Lung microvascular endothelial cell (primary cell): ENCODE results near the gene DAPL1. TPM values are rescaled to one million over a fixed set of nuclear protein-coding genes. Genes with fewer than 3 reads are reported as not detected.

Experiments
- DNase-seq, 2 donors: peaks; one replicate each; pipeline versions ENCODE4 v3.0.0 to v3.0.0-alpha.2; 2010; ENCODE audit warnings: low read depth in 2 of 2
- total RNA-seq: library from RNA; depleted of rRNA; stranded (reverse); fragments of >200 nt; gene quantifications from 2 replicates; pipeline ENCODE4 v1.2.1, GENCODE V29; 2014

The DAPL1 gene
- total RNA-seq, 1 donor from 2014 or later, result not detected

- DNase-seq, result no peak
Observed at GRCh38 chr2:158777077-158777476, 18.0 kb upstream of the DAPL1 start.

GRCh38 chr2:158778243-158778642 lies 16.9 kb upstream of the DAPL1 start:
- DNase-seq, result no peak

- DNase-seq, result peak; percentile 55 to 59
Observed at GRCh38 chr2:158779621-158780020, 15.5 kb upstream of the DAPL1 start.

GRCh38 chr2:158781353-158781961 lies 13.7 kb upstream of the DAPL1 start:
- DNase-seq, result peak in 1 of 2 donors; percentile 50

- no peak for DNase-seq
Observed at GRCh38 chr2:158782136-158782535, 13.0 kb upstream of the DAPL1 start.

GRCh38 chr2:158782616-158783015 lies 12.5 kb upstream of the DAPL1 start:
- DNase-seq, result no peak

GRCh38 chr2:158783923-158784322 lies 11.2 kb upstream of the DAPL1 start:
- DNase-seq, result no peak

GRCh38 chr2:158786897-158787296 lies 8.2 kb upstream of the DAPL1 start:
- no peak for DNase-seq

GRCh38 chr2:158788951-158789350 lies 6.2 kb upstream of the DAPL1 start:
- no peak for DNase-seq

GRCh38 chr2:158796652-158797051 lies 1.5 kb downstream of the DAPL1 start:
- DNase-seq, result no peak

- peak in 1 of 2 donors; percentile 13 for DNase-seq
Observed at GRCh38 chr2:158797963-158798700, 3.0 kb downstream of the DAPL1 start.

- no peak for DNase-seq
Observed at GRCh38 chr2:158799181-158799580, 4.1 kb downstream of the DAPL1 start.

GRCh38 chr2:158803506-158803905 lies 8.4 kb downstream of the DAPL1 start:
- DNase-seq, result no peak

GRCh38 chr2:158805255-158805654 lies 10.1 kb downstream of the DAPL1 start:
- DNase-seq, result no peak

GRCh38 chr2:158805936-158806335 lies 10.8 kb downstream of the DAPL1 start:
- no peak for DNase-seq

- no peak for DNase-seq
Observed at GRCh38 chr2:158806941-158807340, 11.8 kb downstream of the DAPL1 start.

GRCh38 chr2:158808426-158808825 lies 13.3 kb downstream of the DAPL1 start:
- no peak for DNase-seq

GRCh38 chr2:158809816-158810215 lies 14.7 kb downstream of the DAPL1 start:
- no peak for DNase-seq

- DNase-seq, result no peak
Observed at GRCh38 chr2:158810731-158811460, 15.8 kb downstream of the DAPL1 start.

GRCh38 chr2:158815166-158815565 lies 20.0 kb downstream of the DAPL1 start:
- no peak for DNase-seq

- no peak for DNase-seq
Observed at GRCh38 chr2:158815658-158816057, 20.5 kb downstream of the DAPL1 start.

- DNase-seq, result no peak
Observed at GRCh38 chr2:158817588-158817987, 22.5 kb downstream of the DAPL1 start.

GRCh38 chr2:158818511-158818910 lies 23.4 kb downstream of the DAPL1 start:
- no peak for DNase-seq
